H1 (cell line): ENCODE data around the gene SH3YL1. TPM values are rescaled to one million over a fixed set of nuclear protein-coding genes. Genes with fewer than 3 reads are reported as not detected.

Experiments
- CTCF ChIA-PET: fragments of 300-600 bp; sonication (Branson Sonifier 250); formaldehyde crosslinking; loops from one replicate; lab custom pipeline; 2021; ENCODE audit not compliant: partially characterized antibody; lab: Charles Lee
- POLR2A ChIA-PET: fragments of 300-600 bp; sonication (Branson Sonifier 250); formaldehyde crosslinking; loops from one replicate; lab custom pipeline; 2021; ENCODE audit warnings: inconsistent platforms; ENCODE audit not compliant: partially characterized antibody; lab: Charles Lee
- DNase-seq, 2 experiments: peaks; one replicate each; pipeline versions ENCODE4 v3.0.0 to v3.0.0-alpha.2; 2010 to 2022; ENCODE audit warnings: low spot score in 2 of 2, low read depth in 1 of 2, mixed read lengths in 1 of 2
- FAIRE-seq: peaks from 2 replicates; lab custom pipeline; 2011; peaks lifted over from hg19 to GRCh38; lab: Jason Lieb, UNC
- H2AFZ ChIP-seq: 2 replicates; pipeline ENCODE4 v1.8.1; 2012; ENCODE audit warnings: low read length, inconsistent platforms
- H2AK5ac ChIP-seq: 2 replicates; pipeline ENCODE4 v1.6.1; 2013; ENCODE audit warnings: low read depth, low read length
- H2BK120ac ChIP-seq: replicated peaks from 2 replicates; pipeline ENCODE3; 2013; ENCODE audit warnings: low read depth, low read length, inconsistent platforms
- H2BK12ac ChIP-seq: 2 replicates; pipeline ENCODE4 v1.6.1; 2013; ENCODE audit warnings: low read depth, low read length
- H2BK15ac ChIP-seq: 2 replicates; pipeline ENCODE4 v1.6.1; 2013; ENCODE audit warnings: low read length
- H2BK20ac ChIP-seq: 2 replicates; pipeline ENCODE4 v1.6.1; 2013; ENCODE audit warnings: low read length
- H2BK5ac ChIP-seq: 2 replicates; pipeline ENCODE4 v1.6.1; 2013; ENCODE audit warnings: low read depth, low read length
- H3K14ac ChIP-seq: 2 replicates; pipeline ENCODE4 v1.6.1; 2013; ENCODE audit warnings: inconsistent platforms; ENCODE audit not compliant: insufficient read length
- H3K18ac ChIP-seq: 2 replicates; pipeline ENCODE4 v1.6.1; 2013; ENCODE audit warnings: low read length; ENCODE audit errors: extremely low read depth
- H3K23ac ChIP-seq: 2 replicates; pipeline ENCODE4 v1.6.1; 2013; ENCODE audit warnings: inconsistent platforms; ENCODE audit not compliant: insufficient read length
- H3K23me2 ChIP-seq: 2 replicates; pipeline ENCODE4 v1.6.1; 2013; ENCODE audit warnings: low read depth, low read length
- H3K27ac ChIP-seq: 2 replicates; pipeline ENCODE4 v1.6.1; 2011; ENCODE audit warnings: low read depth, low read length, inconsistent platforms
- H3K27me3 ChIP-seq, 4 experiments: replicated peaks in 1 of 4; 1 replicate in 1 of 4; 2 replicates in 3 of 4; pipeline versions ENCODE4 v1.6.1 to v1.8.1; 2011 to 2013; ENCODE audit warnings: low read length in 3 of 4, mild to moderate bottlenecking in 3 of 4, inconsistent platforms in 2 of 4, mixed read lengths in 2 of 4, moderate library complexity in 1 of 4; ENCODE audit not compliant: control insufficient read depth in 3 of 4, insufficient read depth in 3 of 4; ENCODE audit errors: extremely low read depth in 1 of 4
- H3K36me3 ChIP-seq, 4 experiments: 2 replicates each; pipeline versions ENCODE4 v1.6.1 to v1.8.1; 2011 to 2013; ENCODE audit warnings: mild to moderate bottlenecking in 4 of 4, low read length in 3 of 4, moderate library complexity in 2 of 4, control low read depth in 1 of 4, inconsistent platforms in 1 of 4; ENCODE audit not compliant: insufficient read depth in 4 of 4, control insufficient read depth in 2 of 4
- H3K4ac ChIP-seq: replicated peaks from 2 replicates; pipeline ENCODE3; 2013; ENCODE audit warnings: low read length, low read depth, mixed read lengths, inconsistent platforms; ENCODE audit not compliant: insufficient read length
- H3K4me1 ChIP-seq, 4 experiments: replicated peaks in 1 of 4; 1 replicate in 1 of 4; 2 replicates in 3 of 4; pipeline versions ENCODE4 v1.6.1 to v1.8.1; 2011 to 2013; ENCODE audit warnings: low read length in 3 of 4, inconsistent platforms in 2 of 4, mixed read lengths in 1 of 4; ENCODE audit not compliant: insufficient read depth in 4 of 4, control insufficient read depth in 3 of 4
- H3K4me2 ChIP-seq, 2 experiments: 2 replicates each; pipeline versions ENCODE4 v1.6.1 to v1.8.1; 2011 to 2013; ENCODE audit warnings: low read depth in 2 of 2, low read length in 2 of 2, control low read depth in 1 of 2, inconsistent platforms in 1 of 2, mild to moderate bottlenecking in 1 of 2; ENCODE audit not compliant: insufficient read depth in 1 of 2
- H3K4me3 ChIP-seq, 4 experiments: fragments of 200-600, 300-600 bp in 1 of 4; sonication (generic), shearing (Covaris generic), sonication (Bioruptor Twin) in 1 of 4; 2 replicates each; pipeline versions ENCODE4 v1.5.1 to v1.8.1; 2011 to 2016; ENCODE audit warnings: low read length in 4 of 4, low read depth in 3 of 4, control low read depth in 2 of 4, inconsistent platforms in 2 of 4, mild to moderate bottlenecking in 2 of 4, mixed read lengths in 1 of 4, moderate library complexity in 1 of 4; ENCODE audit not compliant: insufficient read depth in 2 of 4; ENCODE audit errors: extremely low read depth in 1 of 4
- H3K56ac ChIP-seq: replicated peaks from 2 replicates; pipeline ENCODE3; 2013; ENCODE audit warnings: low read depth, mild to moderate bottlenecking, mixed read lengths, low read length, inconsistent platforms; ENCODE audit not compliant: insufficient read length
- H3K79me1 ChIP-seq: 2 replicates; pipeline ENCODE4 v1.6.1; 2013; ENCODE audit warnings: low read depth, low read length, control low read depth
- H3K79me2 ChIP-seq, 2 experiments: 2 replicates each; pipeline versions ENCODE4 v1.6.1 to v1.8.1; 2012 to 2013; ENCODE audit warnings: low read length in 2 of 2, mild to moderate bottlenecking in 2 of 2, inconsistent platforms in 1 of 2; ENCODE audit not compliant: insufficient read depth in 2 of 2, control insufficient read depth in 1 of 2
- H3K9ac ChIP-seq, 4 experiments: replicated peaks in 1 of 4; 1 replicate in 1 of 4; 2 replicates in 3 of 4; pipeline versions ENCODE4 v1.6.1 to v1.8.1; 2011 to 2013; ENCODE audit warnings: low read depth in 3 of 4, low read length in 3 of 4, control low read depth in 2 of 4, mild to moderate bottlenecking in 2 of 4, moderate library complexity in 2 of 4, inconsistent platforms in 1 of 4; ENCODE audit errors: extremely low read depth in 1 of 4
- H3K9me3 ChIP-seq, 2 experiments: 2 replicates each; pipeline versions ENCODE4 v1.6.1 to v1.8.1; 2012 to 2013; ENCODE audit warnings: mild to moderate bottlenecking in 2 of 2, moderate library complexity in 2 of 2, control low read depth in 1 of 2, inconsistent platforms in 1 of 2, low read depth in 1 of 2, low read length in 1 of 2, mixed read lengths in 1 of 2; ENCODE audit not compliant: insufficient read depth in 2 of 2
- H4K20me1 ChIP-seq, 2 experiments: replicated peaks in 1 of 2; 2 replicates each; pipeline versions ENCODE3 to v1.8.1; 2011 to 2013; ENCODE audit warnings: inconsistent platforms in 2 of 2, low read length in 2 of 2, mild to moderate bottlenecking in 1 of 2; ENCODE audit not compliant: insufficient read depth in 2 of 2, control insufficient read depth in 1 of 2
- H4K5ac ChIP-seq: 2 replicates; pipeline ENCODE4 v1.6.1; 2013; ENCODE audit warnings: low read length, low read depth, mixed read lengths, inconsistent platforms; ENCODE audit not compliant: insufficient read length
- H4K8ac ChIP-seq: 2 replicates; pipeline ENCODE4 v1.8.0; 2013; ENCODE audit warnings: mild to moderate bottlenecking, moderate library complexity, low read length, inconsistent platforms; ENCODE audit not compliant: insufficient read depth; ENCODE audit errors: extremely low read depth
- H4K91ac ChIP-seq: replicated peaks from 2 replicates; pipeline ENCODE3; 2013; ENCODE audit warnings: low read length, mixed read lengths, inconsistent platforms; ENCODE audit not compliant: insufficient read length
- CEBPB ChIP-seq: IDR thresholded peaks from 2 replicates; pipeline ENCODE4 v1.6.1; 2012; ENCODE audit warnings: low read depth, low read length
- GABPA ChIP-seq: IDR thresholded peaks from 2 replicates; pipeline ENCODE4 v1.6.1; 2011; ENCODE audit warnings: mild to moderate bottlenecking, low read length, moderate library complexity, borderline replicate concordance; ENCODE audit not compliant: insufficient read depth
- HDAC2 ChIP-seq, 2 experiments: fragments of 300-600 bp in 1 of 2; sonication (generic) in 1 of 2; IDR thresholded peaks; 2 replicates each; pipeline ENCODE4 v1.6.1; 2011 to 2012; ENCODE audit warnings: low read depth in 2 of 2, low read length in 2 of 2, mild to moderate bottlenecking in 2 of 2, moderate library complexity in 2 of 2, borderline replicate concordance in 1 of 2, inconsistent platforms in 1 of 2
- PHF8 ChIP-seq: fragments of 200-600 bp; sonication (generic); conservative IDR thresholded peaks from 2 replicates; pipeline ENCODE4 v1.7.1; 2012; ENCODE audit warnings: low read depth, mild to moderate bottlenecking, inconsistent platforms, low read length, moderate library complexity
- SRF ChIP-seq: IDR thresholded peaks from 2 replicates; pipeline ENCODE4 v1.6.1; 2011; ENCODE audit warnings: mild to moderate bottlenecking, low read depth, low read length, moderate library complexity
- TAF7 ChIP-seq: optimal IDR thresholded peaks from 2 replicates; pipeline ENCODE3; 2011; ENCODE audit warnings: low read depth, mild to moderate bottlenecking, inconsistent platforms, low read length, moderate library complexity, borderline replicate concordance
- WGBS, 2 experiments: shearing (Covaris generic) in 1 of 2; methylation state at CpG; one replicate each; pipeline versions ENCODE4 v1.1.6 to v1.1.7; 2013 to 2015; ENCODE audit warnings: low lambda C conversion rate in 2 of 2, mixed read lengths in 2 of 2, inconsistent platforms in 1 of 2, low coverage in 1 of 2, missing lambda C conversion rate in 1 of 2; ENCODE audit not compliant: insufficient replicate concordance in 2 of 2, insufficient coverage in 1 of 2, insufficient read length in 1 of 2; ENCODE audit errors: extremely low coverage in 1 of 2, missing lambda C conversion rate in 1 of 2; 5-methylcytosine and 5-hydroxymethylcytosine counted together
- polyA plus RNA-seq, 7 experiments: library from polyadenylated mRNA; depleted of rRNA in 3 of 7; stranded (reverse) in 5 of 7; unstranded in 2 of 7; fragments of >200 nt in 5 of 7; fragments of 200-250 nt in 2 of 7; gene quantifications; 1 replicate in 5 of 7; 2 replicates in 1 of 7; 4 replicates in 1 of 7; pipeline versions ENCODE4 v1.2.1 to v1.2.3, GENCODE V29; 2011 to 2013; ENCODE audit warnings: missing spikeins in 2 of 7, mixed read lengths in 2 of 7
- total RNA-seq: library from RNA; stranded (reverse); fragmentation: NEBNext Ultra II Directional; extraction: Animal tissue kit (Norgen Biotek cat#: 25700); gene quantifications from 2 replicates; pipeline ENCODE4 v1.2.1, GENCODE V29; 2021

The SH3YL1 gene
- total and polyA plus RNA-seq, 2 of the 8 experiments (the other 6 are each of a cell fraction or from before 2014, with no cell fraction given): 13.6 to 37.2 TPM

DNA sequence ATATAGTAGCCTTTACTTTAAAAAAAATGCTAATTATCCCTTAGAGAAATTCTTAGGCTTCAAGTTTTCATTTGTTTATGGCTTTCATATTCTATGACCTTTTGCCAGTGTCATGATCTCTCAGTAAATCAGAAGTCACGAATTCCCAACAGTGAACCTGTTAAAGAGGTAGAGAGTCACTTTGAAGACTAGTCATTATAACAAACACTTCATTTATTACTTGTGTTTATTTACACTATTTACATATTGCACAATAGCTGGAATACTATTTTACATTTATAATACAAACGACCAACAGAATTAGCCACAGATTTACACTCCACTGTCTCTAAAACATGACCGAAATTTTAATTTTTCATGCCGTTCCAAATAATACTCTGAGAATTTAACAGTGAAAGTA lies 15.5 kb upstream of the SH3YL1 start:
- CTCF ChIA-PET: interaction anchor here (0.8 kb wide), 1 partner anchor 10 kb away, joined by 4 read pairs; no protein-coding TSS in a partner anchor
- TF ChIP-seq CEBPB (peak; percentile 57; the same call in 1 of the 2 replicates), HDAC2 (IDR thresholded peaks at IDR 0.05; ENCODE audit: borderline replicate concordance in 1 of 2, low read depth in 2 of 2, low read length in 2 of 2) (no peak), SRF (no peak), GABPA (no peak), PHF8 (no peak), TAF7 (no peak)

More for the DNA sequence above, 15.5 kb upstream of the SH3YL1 start:
- Histone ChIP-seq H2AFZ (no peak overlapping the region), H2BK20ac (no peak overlapping the region), H4K8ac (no peak overlapping the region), H3K14ac (no peak overlapping the region), H3K79me2 (peaks cover 3 to 26% of the 10 kb centered on the region in 2 experiments; a peak in 3 of 4 replicates), H3K9me3 (no peaks in the 10 kb centered on the region), H3K9ac (no peak overlapping the region), H3K4me1 (peaks cover 0 to 14% (median 5%) of the 10 kb centered on the region in 4 experiments; a peak in 4 of 7 replicates), H2BK120ac (no peak overlapping the region), H3K4me2 (no peak overlapping the region), H2BK15ac (no peak overlapping the region), H3K4me3 (no peak overlapping the region), H3K4ac (no peak overlapping the region), H4K91ac (no peak overlapping the region), H2BK5ac (no peak overlapping the region), H3K27me3 (no peaks in the 10 kb centered on the region), H3K79me1 (peaks cover 2% of the 10 kb centered on the region; the same call in 1 of the 2 replicates), H4K20me1 (peaks cover 9 to 16% of the 10 kb centered on the region in 2 experiments), H3K36me3 (peaks cover 12 to 71% (median 38%) of the 10 kb centered on the region in 4 experiments), H3K23me2 (no peaks in the 10 kb centered on the region), H2BK12ac (no peak overlapping the region), H3K23ac (no peak overlapping the region), H3K56ac (no peak overlapping the region), H4K5ac (no peak overlapping the region), H3K27ac (no peak overlapping the region), H3K18ac (no peak overlapping the region), H2AK5ac (no peak overlapping the region)
- 85% methylated on average over 4 of the region's 4 CpGs; no CpG with 5 or more reads in 1 of the 2 experiments for WGBS, 2 experiments
- POLR2A ChIA-PET: interaction anchor here (0.6 kb wide), 1 partner anchor 33 kb away, joined by 3 read pairs; no protein-coding TSS in a partner anchor
- DNase-seq (no peak), FAIRE-seq (no peak)
